ENCODE results near the gene COG5.
"Not testable (repeated sequence)": the region's sequence is repeated elsewhere in the genome, so short reads cannot be mapped to it uniquely, and the experiment has no call there.

Gene COG5

GRCh38 chr7:107171496-107171895 lies 392.2 kb downstream of the COG5 start:
- FAIRE-seq: no peak

DNA sequence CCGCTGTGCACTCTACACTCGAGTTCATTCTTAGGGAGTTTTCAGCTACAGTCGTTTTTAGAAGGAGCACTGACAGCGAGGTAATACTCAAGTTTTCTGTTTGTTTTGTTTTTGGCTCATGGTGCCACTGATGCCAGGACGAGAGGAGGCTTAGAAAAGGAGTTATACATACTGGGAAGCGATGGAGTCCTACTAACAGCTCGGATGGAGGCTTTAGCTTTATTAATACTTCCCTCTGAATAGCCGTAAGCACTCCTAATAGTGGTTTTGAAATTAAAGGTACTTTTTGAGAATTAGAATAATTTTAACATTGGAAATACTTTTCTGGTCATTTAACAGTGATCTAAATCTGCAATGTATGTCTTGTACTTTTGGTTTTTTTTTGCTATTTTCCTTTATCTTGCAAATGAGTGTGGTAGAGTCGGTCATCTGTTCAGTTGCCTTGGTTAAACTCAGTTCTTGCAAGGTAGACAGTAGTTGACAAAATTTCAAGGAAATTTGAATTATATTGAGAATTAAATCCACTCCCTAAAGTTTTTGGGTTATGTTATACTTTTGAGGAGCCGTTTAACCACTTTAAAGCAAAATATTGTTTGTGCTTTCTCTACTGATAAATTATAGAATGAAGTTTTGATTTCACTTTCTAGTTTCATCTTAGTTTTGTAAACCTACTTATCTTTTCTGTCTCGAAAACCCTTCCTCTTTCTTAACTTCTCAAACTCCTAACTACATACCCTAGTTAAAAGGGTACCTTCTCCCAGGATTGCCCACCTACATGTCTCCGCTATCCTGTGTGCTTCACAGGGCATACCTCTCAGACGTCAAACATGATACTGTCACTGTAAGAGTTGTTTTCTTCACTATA lies 393.4 kb downstream of the COG5 start:
- FAIRE-seq: no peak

DNA sequence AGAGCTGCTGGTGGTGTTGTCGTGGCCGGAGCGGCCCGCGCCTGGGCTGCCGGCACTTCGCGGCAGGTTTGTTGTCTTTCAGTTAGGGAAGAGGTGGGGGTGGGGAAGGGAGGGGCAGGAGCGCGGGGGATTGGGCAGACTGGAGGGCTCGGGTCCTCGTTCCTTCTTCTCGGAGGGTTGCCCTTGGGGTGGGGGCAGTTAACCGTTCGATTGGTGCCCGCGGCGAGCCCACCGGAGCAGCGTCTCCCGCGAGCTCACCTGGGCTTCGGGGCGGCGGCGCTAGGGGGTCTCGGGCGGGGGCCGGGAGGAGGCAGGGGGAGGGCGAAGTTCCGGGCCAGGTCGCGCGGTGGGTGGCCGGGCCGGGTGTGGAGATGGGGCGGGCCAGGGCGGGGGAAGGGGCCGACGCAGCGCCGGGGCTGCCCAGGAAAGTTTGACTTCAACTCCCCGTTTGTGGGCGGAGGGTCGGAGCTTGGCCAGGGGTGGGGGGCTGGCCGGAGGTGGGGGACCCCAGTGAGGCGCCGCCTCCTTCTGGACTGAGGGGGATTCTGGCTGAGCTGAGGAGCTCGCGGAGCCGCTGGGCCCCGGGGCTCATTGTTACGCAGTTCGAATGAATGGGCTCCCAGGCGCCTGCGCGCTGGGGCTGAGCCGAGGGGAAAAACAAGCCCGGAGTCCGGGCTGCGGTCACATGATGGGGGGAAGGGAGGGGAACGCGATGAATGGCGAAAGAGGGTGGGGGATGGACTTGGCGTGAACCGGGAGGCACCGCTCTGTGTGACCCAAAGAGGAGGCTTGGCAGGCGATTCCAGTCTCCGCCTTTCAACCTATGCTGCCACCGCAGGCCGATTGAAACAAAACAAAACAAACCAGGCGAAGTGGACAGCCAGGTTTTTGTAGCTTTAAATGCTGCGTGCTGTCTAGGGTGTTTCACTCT lies 394.3 kb downstream of the COG5 start:
- peak; percentile 86 for FAIRE-seq

- peak; percentile 99 for FAIRE-seq
Observed at GRCh38 chr7:107168233-107169119, 395.2 kb downstream of the COG5 start, which contains the start of gene HBP1. TSS of gene HBP1 (plus strand) at chr7:107169003. CDS start at chr7:107179894, 10,891 bp downstream.

- FAIRE-seq: peak; percentile 97
Observed at GRCh38 chr7:107167483-107168232, 396.1 kb downstream of the COG5 start.

- FAIRE-seq: peak; percentile 3
Observed at GRCh38 chr7:107166736-107167426, 396.8 kb downstream of the COG5 start.

DNA sequence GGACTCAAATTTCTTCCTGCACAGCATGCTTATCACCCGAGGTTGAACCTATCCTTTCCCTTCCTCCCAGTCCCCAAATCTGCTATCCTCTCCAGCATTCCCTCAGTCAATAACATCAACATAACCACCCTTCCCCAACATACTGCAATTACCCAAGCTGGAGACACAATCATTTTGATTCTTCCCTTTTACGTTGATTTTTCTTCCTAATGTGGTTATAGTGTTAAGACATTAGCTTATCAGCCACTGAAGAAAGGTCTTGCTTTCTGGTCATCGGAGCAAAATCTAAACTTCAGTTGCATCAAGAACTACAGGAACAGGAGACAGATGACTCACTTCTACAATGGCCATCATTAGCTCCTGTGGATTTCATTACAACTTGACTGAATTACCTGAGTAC lies 398.4 kb downstream of the COG5 start:
- FAIRE-seq: no peak

- no peak for FAIRE-seq
Observed at GRCh38 chr7:107164092-107164491, 399.6 kb downstream of the COG5 start.

- FAIRE-seq: no peak
Observed at GRCh38 chr7:107162475-107162874, 401.2 kb downstream of the COG5 start.

DNA sequence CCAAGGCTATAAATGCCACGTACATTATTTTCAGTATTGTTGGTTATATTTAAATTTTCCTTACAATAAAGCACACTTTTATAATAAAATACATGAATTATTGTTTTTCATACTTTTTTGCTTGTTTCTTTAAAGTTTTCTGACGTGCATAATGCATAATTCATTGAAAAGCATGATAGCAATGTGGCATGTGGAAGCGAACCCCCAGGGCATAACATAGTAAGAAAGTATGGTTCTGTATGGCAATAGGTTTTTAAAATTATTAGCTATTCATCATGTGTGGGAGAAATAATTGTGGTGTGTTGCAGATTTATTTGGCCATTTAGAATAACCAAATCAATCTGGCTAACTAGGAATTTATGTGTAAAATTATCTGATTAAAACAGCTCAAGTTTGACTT lies 402.3 kb downstream of the COG5 start:
- FAIRE-seq: no peak

- FAIRE-seq: no peak
Observed at GRCh38 chr7:107160389-107160788, 403.3 kb downstream of the COG5 start.

- no peak for FAIRE-seq
Observed at GRCh38 chr7:107158028-107158427, 405.7 kb downstream of the COG5 start.

DNA sequence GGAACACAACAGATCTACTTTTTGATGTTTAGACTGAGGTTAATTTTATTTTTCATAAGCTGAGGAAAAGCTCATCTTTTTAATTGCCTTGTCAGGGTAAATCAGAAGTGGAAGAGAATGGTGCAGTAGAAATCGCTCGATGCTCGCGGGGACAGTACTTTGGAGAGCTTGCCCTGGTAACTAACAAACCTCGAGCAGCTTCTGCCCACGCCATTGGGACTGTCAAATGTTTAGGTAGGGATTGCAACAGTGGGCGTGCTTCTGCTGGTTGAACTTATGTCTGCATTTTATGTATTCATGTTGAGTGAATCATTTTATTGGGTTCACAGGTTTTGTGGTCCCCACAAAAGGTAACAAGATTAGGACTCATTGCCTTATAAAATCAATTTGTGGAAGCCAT lies 406.6 kb downstream of the COG5 start:
- FAIRE-seq: no peak

DNA sequence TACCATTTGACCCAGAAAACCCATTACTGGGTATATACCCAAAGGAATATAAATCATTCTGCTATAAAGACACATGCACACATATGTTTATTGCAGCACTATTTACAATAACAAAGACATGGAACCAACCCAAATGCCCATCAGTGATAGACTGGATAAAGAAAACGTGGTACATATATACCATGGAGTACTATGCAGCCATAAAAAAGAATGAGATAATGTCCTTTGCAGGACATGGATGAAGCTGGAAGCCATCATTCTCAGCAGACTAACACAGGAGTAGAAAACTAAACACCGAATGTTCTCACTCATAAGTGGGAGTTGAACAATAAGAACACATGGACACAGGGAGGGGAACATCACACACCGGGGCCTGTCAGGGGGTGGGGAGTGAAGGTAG lies 408.0 kb downstream of the COG5 start:
- not testable (repeated sequence) for FAIRE-seq

DNA sequence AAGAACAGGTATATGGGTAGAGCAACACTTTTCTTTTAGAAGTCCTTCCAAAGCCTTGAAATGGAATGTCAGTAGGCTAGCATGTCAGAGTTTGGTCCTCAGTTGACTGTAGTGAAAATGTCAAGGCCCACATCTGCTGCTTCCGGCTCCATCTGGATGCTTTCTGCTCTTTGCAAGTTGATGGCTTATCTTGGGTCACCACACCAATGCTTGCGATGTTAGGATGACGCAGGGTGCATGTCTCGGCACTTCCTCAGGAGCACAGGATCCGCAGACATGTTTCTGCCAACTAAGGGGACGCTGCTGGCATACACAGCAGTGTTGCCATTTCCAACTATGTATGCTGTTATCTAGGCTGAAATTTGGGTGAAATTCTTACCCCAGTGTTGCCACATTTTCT lies 408.9 kb downstream of the COG5 start:
- FAIRE-seq: no peak

- no peak for FAIRE-seq
Observed at GRCh38 chr7:107152011-107152410, 411.7 kb downstream of the COG5 start.
